Measurements from ENCODE around the gene FER1L5.

The FER1L5 gene

DNA sequence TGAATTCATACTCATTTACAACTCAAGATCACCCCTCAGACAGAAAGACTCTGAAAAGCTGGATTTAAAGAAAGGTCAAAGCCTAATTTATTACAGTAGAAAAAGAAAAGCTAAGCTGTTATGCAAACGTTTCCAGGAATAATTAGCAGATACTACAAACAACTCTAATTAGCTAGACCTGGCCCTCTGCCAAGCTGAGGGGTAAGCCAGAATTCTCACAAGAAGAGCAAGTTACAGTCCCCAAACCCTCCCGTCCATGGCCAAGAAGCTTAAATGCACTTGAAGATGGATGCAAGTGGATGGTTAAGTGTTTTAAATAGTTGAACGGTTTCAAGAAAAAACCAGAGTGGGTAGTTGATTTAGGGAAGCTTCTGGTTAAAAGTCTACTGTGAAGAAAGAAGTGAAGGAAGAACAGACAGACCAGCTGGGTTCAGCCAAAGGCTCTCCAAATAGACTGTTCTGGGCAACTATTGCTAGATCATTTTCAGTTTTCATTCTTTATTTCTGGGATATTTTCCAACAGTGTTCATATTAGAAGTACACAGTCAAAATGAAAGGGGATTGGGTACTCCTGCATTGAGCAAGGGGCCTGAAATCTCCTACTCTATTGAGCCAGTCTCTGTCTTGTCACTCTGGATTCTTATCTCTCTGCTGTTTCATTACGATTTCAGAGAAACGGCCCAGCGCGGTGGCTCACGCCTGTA lies 92.5 kb downstream of the FER1L5 start:
- FAIRE-seq (no peak), DNase-seq (ENCODE audit: insufficient read length, low spot score) (no peak)

DNA sequence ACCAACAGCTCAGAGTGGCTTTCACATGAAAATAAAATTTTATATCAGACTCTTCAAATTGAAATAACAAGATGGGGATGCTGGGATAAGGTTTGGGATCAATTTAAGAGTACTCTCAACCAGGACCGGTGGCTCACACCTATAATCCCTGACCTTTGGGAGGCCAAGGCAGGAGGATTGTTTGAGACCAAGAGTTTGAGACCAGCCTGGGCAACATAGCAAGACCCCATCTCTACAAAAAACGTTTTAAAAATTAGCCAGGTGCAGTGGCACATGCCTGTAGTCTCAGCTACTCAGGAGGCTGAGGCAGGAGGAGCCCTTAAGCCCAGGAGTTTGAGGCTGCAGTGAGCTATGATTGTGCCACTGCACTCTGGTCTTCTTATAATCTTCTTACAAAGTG lies 94.7 kb downstream of the FER1L5 start:
- FAIRE-seq, result no peak
- DNase-seq (ENCODE audit: insufficient read length, low spot score), result no peak

DNA sequence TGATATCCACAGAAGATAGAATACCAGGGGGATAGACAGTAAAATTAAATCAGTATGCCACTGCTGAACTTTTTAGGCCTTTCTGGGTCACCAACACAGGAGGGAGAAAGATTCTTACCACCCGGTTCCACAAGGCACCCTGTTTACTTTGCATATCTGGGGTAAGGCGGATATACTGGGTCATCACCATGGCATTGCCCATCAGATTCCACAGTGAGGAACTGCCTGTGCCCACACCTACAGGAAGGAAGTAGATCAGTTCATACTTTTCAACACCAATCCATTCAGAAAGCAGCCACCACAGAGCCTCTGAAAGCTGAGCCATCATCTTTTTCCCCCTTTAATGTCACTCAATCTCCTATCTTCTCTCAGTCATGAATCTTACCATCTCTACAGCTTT lies 95.3 kb downstream of the FER1L5 start:
- FAIRE-seq (no peak), DNase-seq (ENCODE audit: insufficient read length, low spot score) (no peak)

DNA sequence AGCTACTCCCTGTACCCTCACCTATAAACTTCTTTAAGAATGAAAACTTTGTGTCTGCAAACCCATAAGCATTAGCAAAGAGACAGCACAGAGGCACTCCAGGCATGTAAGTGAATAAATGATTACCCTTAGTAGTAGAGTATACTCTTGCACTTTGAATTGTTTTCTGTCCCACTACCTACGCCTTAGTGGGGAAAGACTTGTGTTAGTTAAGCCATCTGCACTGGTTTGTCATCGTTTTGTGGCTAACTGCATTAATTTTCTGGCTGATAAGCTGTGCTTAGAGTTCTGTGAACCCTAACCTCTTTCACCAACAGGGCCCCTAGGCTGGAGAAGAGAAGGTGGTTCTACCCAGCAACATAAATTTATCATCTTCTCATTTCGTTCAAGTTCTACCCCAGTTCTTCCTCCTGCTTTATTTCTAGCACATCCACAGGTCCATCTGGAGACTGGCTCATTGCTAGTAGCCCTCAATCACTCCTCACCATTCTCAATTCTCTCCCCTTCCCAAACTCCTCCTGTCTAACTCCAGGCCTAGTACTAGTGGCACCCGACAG lies 96.6 kb downstream of the FER1L5 start:
- DNase-seq (ENCODE audit: insufficient read length, low spot score), result no peak
- no peak for FAIRE-seq

DNA sequence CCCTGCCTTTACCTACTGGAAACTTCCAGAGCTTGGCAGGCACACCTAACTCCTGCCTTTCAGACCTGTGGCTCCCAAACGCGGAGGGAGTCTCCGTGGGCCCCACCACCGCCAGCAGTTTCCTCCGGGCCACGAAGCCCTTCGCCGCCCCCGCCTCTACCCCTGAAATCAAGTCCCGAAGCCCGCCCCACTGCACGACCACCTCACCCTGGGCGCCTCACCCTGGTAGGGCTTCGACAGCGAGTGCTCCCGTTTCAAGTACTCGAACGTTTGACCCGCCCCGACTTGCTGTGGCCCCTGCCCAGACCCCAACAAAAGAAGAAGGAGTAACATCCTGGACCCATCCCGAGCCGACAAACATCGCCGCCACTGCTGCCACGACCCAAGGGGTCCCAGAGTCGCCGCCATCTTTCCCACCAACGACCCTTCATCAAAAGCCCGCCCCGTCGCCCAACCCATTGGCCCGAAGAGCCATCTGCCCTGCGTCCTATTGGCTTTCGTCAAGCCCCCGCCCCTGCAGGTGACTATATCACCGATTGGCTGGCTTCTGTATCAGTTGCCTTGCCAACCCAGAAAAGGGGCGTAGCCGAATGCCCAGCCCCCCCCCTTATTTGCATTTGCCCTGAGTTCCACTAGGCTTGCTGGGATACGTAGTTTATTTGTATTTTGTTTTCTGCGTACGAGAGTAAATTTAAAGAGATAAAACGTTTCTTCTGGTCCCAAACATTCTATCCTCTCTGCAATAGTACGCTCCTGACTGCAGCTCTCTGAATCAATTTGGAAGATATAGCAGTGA lies 97.3 kb downstream of the FER1L5 start, which contains the start of gene LMAN2L:
LMAN2L (minus strand) TSS at position 432 of the 796 bp plus-strand sequence; CDS start at position 408, 24 bp downstream.
- FAIRE-seq (peak; percentile 94), DNase-seq (ENCODE audit: insufficient read length, low spot score) (peak; percentile 100)

DNA sequence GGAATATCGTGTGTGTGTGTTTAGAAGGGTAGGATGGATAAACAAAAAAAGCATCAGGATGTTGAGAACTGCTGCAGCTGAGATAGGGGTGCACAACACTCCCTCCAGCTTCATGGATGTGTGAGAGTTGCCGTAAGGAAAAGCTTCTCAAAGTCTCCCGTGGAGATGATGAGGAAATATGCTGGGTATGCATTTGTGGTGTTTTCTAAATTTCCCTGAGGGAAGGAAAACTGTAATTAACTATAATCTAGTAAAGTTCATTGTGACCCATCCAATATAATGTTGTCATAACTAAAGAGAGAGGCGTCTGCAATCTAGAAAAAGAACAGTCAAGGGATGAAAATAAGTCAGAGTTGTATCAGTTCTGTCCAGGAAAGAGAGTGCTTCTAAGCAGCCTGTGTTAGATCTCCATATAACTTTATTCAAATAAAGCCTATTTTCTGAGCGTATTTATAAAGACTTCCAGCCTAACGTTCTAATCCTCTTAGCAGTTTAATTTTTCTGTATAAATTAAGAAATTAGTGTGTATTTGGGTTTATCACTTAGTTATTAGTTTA lies 104.6 kb downstream of the FER1L5 start:
- no peak for FAIRE-seq
- no peak for DNase-seq (ENCODE audit: insufficient read length, low spot score)

DNA sequence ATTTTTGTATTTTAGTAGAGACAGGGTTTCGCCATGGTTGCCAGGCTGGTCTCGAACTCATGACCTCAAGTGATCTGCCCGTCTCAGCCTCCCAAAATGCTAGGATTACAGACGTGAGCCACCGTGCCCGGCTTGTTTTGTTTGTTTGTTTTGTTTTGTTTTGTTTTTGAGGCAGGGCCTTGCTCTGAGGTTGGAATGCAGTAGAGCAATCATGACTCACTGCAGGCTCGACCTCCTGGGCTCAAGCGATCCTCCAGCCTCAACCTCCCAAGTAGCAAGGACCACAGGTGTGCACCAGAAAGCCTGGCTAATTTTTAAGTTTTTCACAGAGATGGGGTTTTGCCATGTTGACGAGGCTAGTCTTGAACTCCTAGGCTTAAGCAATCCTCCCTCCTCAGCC lies 109.2 kb downstream of the FER1L5 start:
- FAIRE-seq, result no peak
- DNase-seq (ENCODE audit: insufficient read length, low spot score), result no peak

DNA sequence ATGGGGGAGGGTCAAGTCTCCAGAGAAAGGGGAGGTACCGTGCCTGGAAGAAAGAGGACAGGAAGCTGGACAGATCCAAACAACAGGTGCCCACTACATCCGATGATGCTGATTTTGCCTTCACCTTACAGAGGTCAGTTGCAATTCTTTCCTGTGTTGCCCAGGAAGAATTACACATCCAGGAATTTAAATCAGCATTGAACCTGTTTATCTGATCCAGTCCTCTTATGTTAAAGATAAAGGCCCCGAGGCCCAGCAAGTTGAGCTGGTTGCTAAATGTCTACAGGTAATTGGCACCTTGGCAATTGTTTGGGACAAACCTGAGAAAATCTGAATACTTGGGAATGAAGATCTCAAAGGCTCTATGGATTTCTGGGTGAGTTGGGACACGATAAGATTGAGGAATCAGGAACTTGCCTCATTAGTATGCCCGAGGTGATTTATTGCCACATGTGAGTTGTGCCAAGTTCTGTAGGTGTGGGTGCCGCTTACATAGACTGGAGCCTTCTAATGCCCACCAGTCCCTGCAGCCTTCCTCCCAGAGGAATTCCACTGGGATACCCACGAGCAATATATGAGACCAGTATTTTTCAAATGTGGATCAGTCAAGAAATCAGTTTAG lies 111.2 kb downstream of the FER1L5 start:
- no peak for DNase-seq (ENCODE audit: insufficient read length, low spot score)
- peak; percentile 36 for FAIRE-seq

DNA sequence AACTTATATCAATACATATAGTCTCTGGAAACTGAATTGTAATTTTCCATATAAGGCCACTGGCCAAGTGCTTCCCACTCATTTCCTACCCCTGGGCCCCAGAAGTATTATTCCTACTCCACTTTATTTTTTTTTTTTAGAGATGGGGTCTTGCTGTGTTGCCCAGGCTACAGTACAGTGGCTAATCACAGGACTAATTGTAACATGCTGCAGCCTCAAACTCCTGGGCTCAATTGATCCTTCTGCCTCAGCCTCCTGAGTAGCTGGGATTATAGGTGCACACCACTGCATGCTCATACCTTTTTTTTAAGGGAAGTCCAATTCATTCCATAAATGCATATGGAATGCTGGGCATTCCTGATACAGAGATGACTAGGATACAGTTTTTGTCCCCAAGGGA lies 111.8 kb downstream of the FER1L5 start:
- DNase-seq (ENCODE audit: insufficient read length, low spot score) (no peak), FAIRE-seq (no peak)
